NB4 (cell line): Measurements from ENCODE around the gene SMARCAL1.

Experiments used
- CTCF ChIP-seq: IDR thresholded peaks from one replicate; pipeline ENCODE4 v1.5.1; 2012; ENCODE audit warnings: low read depth, low read length
- MYC ChIP-seq: IDR thresholded peaks from 2 replicates; pipeline ENCODE4 v1.6.1; 2011; ENCODE audit warnings: low read depth, low read length

- no peak for TF ChIP-seq CTCF
- TF ChIP-seq MYC = no peak
These were observed 41.1 kb upstream of the SMARCAL1 start for GRCh38 chr2:216370961-216371712.
